GM06990 (cell line): ENCODE results near the gene SULT1C2.

ENCODE experiments used
- DNase-seq: peaks from one replicate; pipeline ENCODE4 v3.0.0-alpha.2; 2011; ENCODE audit not compliant: insufficient read length; ENCODE audit errors: extremely low read depth
- H3K27me3 ChIP-seq: replicated peaks from 2 replicates; pipeline ENCODE4 v1.6.0; 2011; ENCODE audit warnings: low read length; ENCODE audit not compliant: control insufficient read depth, insufficient read depth
- H3K36me3 ChIP-seq: 2 replicates; pipeline ENCODE4 v1.5.1; 2011; ENCODE audit warnings: low read length; ENCODE audit not compliant: control insufficient read depth, insufficient read depth
- H3K4me3 ChIP-seq: replicated peaks from 2 replicates; pipeline ENCODE4 v1.5.1; 2011; ENCODE audit warnings: low read depth, mild to moderate bottlenecking, control low read depth, low read length
- CTCF ChIP-seq: IDR thresholded peaks from 2 replicates; pipeline ENCODE4 v1.5.1; 2011; ENCODE audit warnings: low read length, control low read depth, mild to moderate bottlenecking, inconsistent platforms; ENCODE audit not compliant: insufficient read depth, poor library complexity, severe bottlenecking

SULT1C2 gene

GRCh38 chr2:108253106-108253505 is 35.6 kb upstream of the SULT1C2 start:
- no peaks in the 10 kb centered on the region for H3K27me3 ChIP-seq
- TF ChIP-seq CTCF, result no peak
- no peaks in the 10 kb centered on the region for H3K36me3 ChIP-seq
- DNase-seq, result no peak
- no peak overlapping the region for H3K4me3 ChIP-seq

- TF ChIP-seq CTCF, result no peak
Observed at GRCh38 chr2:108257757-108258331, 30.9 kb upstream of the SULT1C2 start.

GRCh38 chr2:108260773-108261172 is 27.9 kb upstream of the SULT1C2 start:
- no peak for TF ChIP-seq CTCF
- H3K36me3 ChIP-seq, result no peaks in the 10 kb centered on the region
- H3K27me3 ChIP-seq, result no peaks in the 10 kb centered on the region
- DNase-seq, result no peak
- H3K4me3 ChIP-seq, result no peak overlapping the region

More at GRCh38 chr2:108257757-108258331, 30.9 kb upstream of the SULT1C2 start:
- Histone ChIP-seq H3K36me3 (no peaks in the 10 kb centered on the region), H3K4me3 (no peak overlapping the region), H3K27me3 (no peaks in the 10 kb centered on the region)
- DNase-seq, result no peak

GRCh38 chr2:108262036-108262435 is 26.7 kb upstream of the SULT1C2 start:
- H3K4me3 ChIP-seq, result no peak overlapping the region
- no peaks in the 10 kb centered on the region for H3K27me3 ChIP-seq
- H3K36me3 ChIP-seq, result no peaks in the 10 kb centered on the region
- TF ChIP-seq CTCF, result no peak
- DNase-seq, result no peak

- no peak for TF ChIP-seq CTCF
- Histone ChIP-seq H3K36me3 (no peaks in the 10 kb centered on the region), H3K27me3 (no peaks in the 10 kb centered on the region; the same call in 1 of the 2 replicates), H3K4me3 (no peak overlapping the region)
- no peak for DNase-seq
Observed at GRCh38 chr2:108263401-108263800, 25.3 kb upstream of the SULT1C2 start.

GRCh38 chr2:108266218-108266617 is 22.5 kb upstream of the SULT1C2 start:
- DNase-seq, result no peak
- no peaks in the 10 kb centered on the region; the same call in none of the 2 replicates for H3K27me3 ChIP-seq
- H3K4me3 ChIP-seq, result no peak overlapping the region
- no peaks in the 10 kb centered on the region for H3K36me3 ChIP-seq
- TF ChIP-seq CTCF, result no peak
